Measurements from ENCODE around the gene CASP10. TPM values are rescaled to one million over a fixed set of nuclear protein-coding genes. Genes with fewer than 3 reads are reported as not detected.
A peak's percentile ranks its signal among the peaks of the same experiment; 100 is the strongest.

The CASP10 gene
- total RNA-seq, 2 experiments from 2014 or later, result 22.0 to 22.1 TPM

DNA sequence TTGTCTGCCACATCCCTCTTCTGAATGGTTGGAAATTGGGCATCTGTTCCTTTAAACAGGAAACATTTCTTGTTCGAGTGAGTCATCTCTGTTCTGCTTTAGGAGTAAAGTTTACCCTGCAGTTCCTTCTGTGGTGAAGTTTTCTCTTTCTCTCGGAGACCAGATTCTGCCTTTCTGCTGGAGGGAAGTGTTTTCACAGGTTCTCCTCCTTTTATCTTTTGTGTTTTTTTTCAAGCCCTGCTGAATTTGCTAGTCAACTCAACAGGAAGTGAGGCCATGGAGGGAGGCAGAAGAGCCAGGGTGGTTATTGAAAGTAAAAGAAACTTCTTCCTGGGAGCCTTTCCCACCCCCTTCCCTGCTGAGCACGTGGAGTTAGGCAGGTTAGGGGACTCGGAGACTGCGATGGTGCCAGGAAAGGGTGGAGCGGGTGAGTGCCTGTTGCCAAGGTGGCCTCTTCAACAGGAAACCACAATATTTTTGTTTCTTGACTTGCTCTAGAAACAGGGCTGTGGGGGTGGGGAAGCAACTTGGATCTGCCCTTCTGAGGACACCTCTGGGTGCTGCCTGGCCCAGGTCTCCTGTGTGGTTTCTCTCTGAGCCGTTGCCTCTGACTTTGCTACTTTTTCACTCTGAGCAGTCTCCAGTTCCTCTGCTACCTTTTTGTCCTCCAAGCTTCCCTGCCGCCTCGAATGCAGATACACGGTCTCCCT lies 75.2 kb downstream of the CASP10 start:
- intact Hi-C loops (cut with micrococcal nuclease), result loop anchor here (1.0 to 5.0 kb wide), 13 partner anchors 15 to 1119 kb away; partner anchors contain the start of genes BMPR2, NIF3L1 and PPIL3
- H3K4me3 Mint-ChIP-seq, result peak overlapping the region; percentile 78
- peak overlapping the region; percentile 97 for H3K27ac Mint-ChIP-seq
- peaks cover 71% of the 10 kb centered on the region for H3K4me1 Mint-ChIP-seq (ENCODE audit: low read depth)
- peak; percentile 98 for DNase-seq
- H3K27me3 Mint-ChIP-seq (ENCODE audit: low read depth), result no peaks in the 10 kb centered on the region
- peaks cover 16% of the 10 kb centered on the region for H3K36me3 Mint-ChIP-seq (ENCODE audit: low read depth)
- H3K9me3 Mint-ChIP-seq, result no peaks in the 10 kb centered on the region
- CTCF ChIA-PET, result interaction anchor here (8.5 kb wide), 1 partner anchor 25 kb away, joined by 68 read pairs; no protein-coding TSS in a partner anchor

GRCh38 chr2:201258666-201259615 lies 76.0 kb downstream of the CASP10 start:
- Mint-ChIP-seq H3K9me3 (no peaks in the 10 kb centered on the region), H3K4me1 (ENCODE audit: low read depth) (peaks cover 75% of the 10 kb centered on the region), H3K27ac (peak overlapping the region; percentile 97), H3K36me3 (ENCODE audit: low read depth) (peaks cover 14% of the 10 kb centered on the region), H3K27me3 (ENCODE audit: low read depth) (no peaks in the 10 kb centered on the region), H3K4me3 (peak overlapping the region; percentile 78)
- no peak for DNase-seq
- intact Hi-C loops (cut with micrococcal nuclease), result loop anchor here (1.0 to 5.0 kb wide), 12 partner anchors 14 to 1118 kb away; partner anchors contain the start of genes BMPR2, NIF3L1 and PPIL3
- CTCF ChIA-PET, result interaction anchor here (1.0 to 8.5 kb wide), 4 partner anchors 24 to 105 kb away, joined by 3 to 68 read pairs (median 6); no protein-coding TSS in a partner anchor

- Mint-ChIP-seq H3K27me3 (ENCODE audit: low read depth) (no peaks in the 10 kb centered on the region), H3K4me1 (ENCODE audit: low read depth) (peaks cover 75% of the 10 kb centered on the region), H3K27ac (peak within 1 kb of the TSS; percentile 98), H3K4me3 (peak within 1 kb of the TSS; percentile 94), H3K36me3 (ENCODE audit: low read depth) (peaks cover 11% of the 10 kb centered on the region), H3K9me3 (no peaks in the 10 kb centered on the region)
- peak; percentile 80 for DNase-seq
- CTCF ChIA-PET, result interaction anchor here (0.5 to 8.5 kb wide), 6 partner anchors 24 to 200 kb away, joined by 3 to 68 read pairs (median 8); partner anchors contain the start of gene CASP10
- intact Hi-C loops (cut with micrococcal nuclease), result loop anchor here (1.0 to 5.0 kb wide), 6 partner anchors 66 to 1382 kb away; partner anchors contain the start of genes NOP58 and TMEM237
Observed at GRCh38 chr2:201260302-201260800, 77.4 kb downstream of the CASP10 start, which contains the start of gene CASP8. CASP8 (plus strand) TSS chr2:201260536; CDS start chr2:201266487, 5,951 bp downstream.

DNA sequence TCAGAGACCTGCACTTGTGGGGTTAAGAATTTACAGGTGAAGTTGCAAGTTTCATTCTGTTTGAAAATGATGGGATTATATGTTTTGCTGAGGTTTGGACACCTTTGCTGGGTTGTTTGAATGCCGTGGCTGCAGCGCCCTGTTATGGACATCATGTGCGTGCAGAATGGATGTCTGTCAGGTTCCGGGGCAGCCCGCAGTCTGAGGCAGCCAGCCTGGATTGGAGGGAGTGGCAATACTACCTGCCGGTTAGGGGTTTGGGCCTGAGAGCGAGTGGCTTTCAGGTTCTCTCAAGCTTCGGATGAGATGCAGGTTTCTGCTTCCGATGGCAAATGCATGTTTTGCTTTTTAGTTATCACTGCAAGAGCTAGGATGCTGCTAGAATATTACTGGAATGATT lies 78.5 kb downstream of the CASP10 start:
- intact Hi-C loops (cut with micrococcal nuclease), result loop anchor here (2.0 to 5.0 kb wide), 4 partner anchors 171 to 1381 kb away; partner anchors contain the start of genes NOP58 and TMEM237
- DNase-seq, result peak; percentile 76
- peak overlapping the region; percentile 98 for H3K27ac Mint-ChIP-seq
- CTCF ChIA-PET, result interaction anchor here (0.6 to 8.5 kb wide), 8 partner anchors 10 to 160 kb away, joined by 3 to 68 read pairs (median 8); partner anchors contain the start of gene CASP10
- no peaks in the 10 kb centered on the region for H3K27me3 Mint-ChIP-seq (ENCODE audit: low read depth)
- H3K36me3 Mint-ChIP-seq (ENCODE audit: low read depth), result peaks cover 15% of the 10 kb centered on the region
- H3K9me3 Mint-ChIP-seq, result no peaks in the 10 kb centered on the region
- H3K4me1 Mint-ChIP-seq (ENCODE audit: low read depth), result peaks cover 79% of the 10 kb centered on the region
- H3K4me3 Mint-ChIP-seq, result peak overlapping the region; percentile 94

DNA sequence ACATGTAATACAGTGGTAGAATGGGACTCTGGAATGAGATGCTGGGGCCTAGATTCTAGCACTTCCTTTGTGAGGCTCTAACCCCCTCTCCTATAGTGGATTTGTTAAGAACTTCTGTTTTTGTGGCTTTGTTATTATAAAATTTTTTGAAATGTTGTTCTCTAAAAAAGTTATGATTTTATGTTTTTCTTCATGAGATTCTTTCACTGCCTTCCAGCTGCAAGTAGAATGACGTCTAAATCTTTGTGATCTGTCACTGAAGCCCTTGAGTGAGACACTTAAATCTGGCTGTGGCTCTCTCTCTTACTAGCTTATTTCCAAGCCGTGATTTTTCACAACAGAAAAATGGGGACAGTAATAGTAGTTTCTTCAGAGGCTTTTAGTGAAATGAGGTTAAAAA lies 79.0 kb downstream of the CASP10 start:
- intact Hi-C loops (cut with micrococcal nuclease), result loop anchor here (1.0 to 5.0 kb wide), 12 partner anchors 8 to 1380 kb away; partner anchors contain the start of genes ALS2, NOP58, STRADB and TMEM237
- H3K9me3 Mint-ChIP-seq, result no peaks in the 10 kb centered on the region

GRCh38 chr2:201262718-201263117 lies 79.8 kb downstream of the CASP10 start:
- no peaks in the 10 kb centered on the region for H3K9me3 Mint-ChIP-seq
- CTCF ChIA-PET, result interaction anchor here (0.9 to 8.5 kb wide), 8 partner anchors 9 to 136 kb away, joined by 3 to 68 read pairs (median 6); partner anchors contain the start of gene CASP10
- H3K4me3 Mint-ChIP-seq, result peak overlapping the region; percentile 60
- peaks cover 25% of the 10 kb centered on the region for H3K36me3 Mint-ChIP-seq (ENCODE audit: low read depth)
- H3K4me1 Mint-ChIP-seq (ENCODE audit: low read depth), result peaks cover 76% of the 10 kb centered on the region
- H3K27ac Mint-ChIP-seq, result peak overlapping the region; percentile 92
- DNase-seq, result peak; percentile 69
- H3K27me3 Mint-ChIP-seq (ENCODE audit: low read depth), result no peaks in the 10 kb centered on the region
- intact Hi-C loops (cut with micrococcal nuclease), result loop anchor here (1.0 to 5.0 kb wide), 13 partner anchors 8 to 1380 kb away; partner anchors contain the start of genes ALS2, STRADB, TMEM237 and TRAK2

More for the DNA sequence above, 79.0 kb downstream of the CASP10 start:
- Mint-ChIP-seq H3K4me1 (ENCODE audit: low read depth) (peaks cover 79% of the 10 kb centered on the region), H3K36me3 (ENCODE audit: low read depth) (peaks cover 19% of the 10 kb centered on the region), H3K27me3 (ENCODE audit: low read depth) (no peaks in the 10 kb centered on the region), H3K4me3 (peak overlapping the region; percentile 94), H3K27ac (peak overlapping the region; percentile 98)
- no peak for DNase-seq
- CTCF ChIA-PET, result interaction anchor here (0.6 to 8.5 kb wide), 10 partner anchors 8 to 161 kb away, joined by 3 to 68 read pairs (median 6); partner anchors contain the start of gene CASP10

DNA sequence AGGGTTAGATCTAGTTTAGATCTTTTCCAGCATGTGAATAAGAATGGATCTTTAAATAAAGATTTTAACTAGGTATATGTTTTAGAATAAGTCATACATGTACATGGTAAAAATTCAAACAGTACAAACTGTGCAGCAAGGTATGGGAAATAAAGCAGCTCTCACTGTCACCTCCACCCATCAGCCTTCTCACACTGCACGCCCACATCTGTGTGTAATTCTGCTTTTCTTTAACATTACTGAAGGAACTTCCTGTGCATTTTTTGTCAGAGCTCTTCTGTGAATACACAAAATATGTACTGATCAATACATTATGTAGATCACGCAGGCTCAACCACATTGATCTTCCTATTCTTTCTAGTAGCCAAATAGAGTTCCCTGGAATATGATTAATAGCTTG lies 80.8 kb downstream of the CASP10 start:
- Mint-ChIP-seq H3K27me3 (ENCODE audit: low read depth) (no peaks in the 10 kb centered on the region), H3K4me3 (peak overlapping the region; percentile 36), H3K36me3 (ENCODE audit: low read depth) (peaks cover 29% of the 10 kb centered on the region), H3K4me1 (ENCODE audit: low read depth) (peaks cover 70% of the 10 kb centered on the region), H3K9me3 (no peaks in the 10 kb centered on the region), H3K27ac (peak overlapping the region; percentile 42)
- CTCF ChIA-PET, result interaction anchor here (1.0 to 8.5 kb wide), 3 partner anchors 10 to 31 kb away, joined by 3 to 68 read pairs (median 5); no protein-coding TSS in a partner anchor
- intact Hi-C loops (cut with micrococcal nuclease), result loop anchor here (1.0 to 5.0 kb wide), 8 partner anchors 9 to 1379 kb away; partner anchors contain the start of genes ALS2 and TMEM237
- DNase-seq, result peak; percentile 52

DNA sequence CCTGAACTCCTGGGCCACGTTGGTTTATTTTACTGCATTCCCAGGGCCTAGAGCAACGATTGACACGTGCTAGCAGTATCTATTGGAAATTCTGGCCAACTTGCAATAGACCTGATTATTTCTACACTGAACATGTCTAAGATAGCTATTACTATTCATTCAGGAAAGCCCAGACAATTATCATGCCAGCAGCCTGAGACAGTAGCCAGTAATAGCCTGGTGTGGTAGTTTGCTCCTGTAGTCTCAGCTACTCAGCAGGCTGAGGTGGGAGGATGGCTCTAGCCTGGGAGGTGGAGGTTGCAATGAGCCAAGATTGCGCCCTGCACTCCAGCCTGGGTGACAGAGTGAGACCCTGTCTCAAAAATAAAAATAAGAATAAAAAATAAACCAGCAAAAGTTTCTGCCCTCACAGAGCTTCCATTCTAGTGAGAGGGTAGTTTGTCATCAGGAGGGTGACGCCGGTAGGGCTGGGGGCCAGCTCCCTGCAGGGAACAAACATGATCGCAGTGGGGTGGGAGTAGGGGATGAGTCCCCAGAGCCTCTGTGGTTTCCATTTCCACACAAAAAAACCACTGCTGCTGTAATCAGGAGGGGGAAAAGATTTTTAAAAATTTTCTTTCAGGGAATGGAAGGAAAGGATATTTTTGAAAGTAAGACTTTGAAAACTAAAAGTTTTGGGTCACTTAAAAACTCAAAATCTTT lies 81.7 kb downstream of the CASP10 start:
- no peaks in the 10 kb centered on the region for H3K27me3 Mint-ChIP-seq (ENCODE audit: low read depth)
- H3K9me3 Mint-ChIP-seq, result no peaks in the 10 kb centered on the region
- no peak overlapping the region for H3K4me3 Mint-ChIP-seq
- CTCF ChIA-PET, result interaction anchor here (0.8 to 8.5 kb wide), 6 partner anchors 11 to 101 kb away, joined by 3 to 68 read pairs (median 4); no protein-coding TSS in a partner anchor
- no peak overlapping the region for H3K27ac Mint-ChIP-seq
- peaks cover 68% of the 10 kb centered on the region for H3K4me1 Mint-ChIP-seq (ENCODE audit: low read depth)
- peaks cover 33% of the 10 kb centered on the region for H3K36me3 Mint-ChIP-seq (ENCODE audit: low read depth)
- intact Hi-C loops (cut with micrococcal nuclease), result loop anchor here (5.0 kb wide), 3 partner anchors 168 to 1378 kb away; partner anchors contain the start of gene TMEM237
- no peak for DNase-seq

DNA sequence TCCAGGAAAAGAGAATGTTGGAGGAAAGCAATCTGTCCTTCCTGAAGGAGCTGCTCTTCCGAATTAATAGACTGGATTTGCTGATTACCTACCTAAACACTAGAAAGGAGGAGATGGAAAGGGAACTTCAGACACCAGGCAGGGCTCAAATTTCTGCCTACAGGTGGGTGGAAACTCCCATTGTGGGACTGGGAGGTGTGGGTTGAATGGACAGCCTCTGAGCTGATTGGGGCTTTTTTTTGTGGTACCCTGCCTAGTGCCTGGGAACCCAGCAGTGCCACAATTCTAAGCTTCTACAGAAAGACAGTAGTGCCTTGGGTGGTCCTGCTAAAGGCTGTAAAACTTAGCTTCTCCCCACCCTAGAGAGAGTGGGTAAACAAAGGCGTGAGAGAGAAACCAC lies 83.7 kb downstream of the CASP10 start:
- peaks cover 34% of the 10 kb centered on the region for H3K36me3 Mint-ChIP-seq (ENCODE audit: low read depth)
- intact Hi-C loops (cut with micrococcal nuclease), result no loop called here
- no peak overlapping the region for H3K4me3 Mint-ChIP-seq
- no peak for DNase-seq
- CTCF ChIA-PET, result interaction anchor here (1.7 kb wide), 1 partner anchor 34 kb away, joined by 7 read pairs; no protein-coding TSS in a partner anchor
- no peak overlapping the region for H3K27ac Mint-ChIP-seq
- no peaks in the 10 kb centered on the region for H3K27me3 Mint-ChIP-seq (ENCODE audit: low read depth)
- no peaks in the 10 kb centered on the region for H3K9me3 Mint-ChIP-seq
- peaks cover 69% of the 10 kb centered on the region for H3K4me1 Mint-ChIP-seq (ENCODE audit: low read depth)

GRCh38 chr2:201267278-201268030 lies 84.5 kb downstream of the CASP10 start:
- no peak overlapping the region for H3K4me3 Mint-ChIP-seq
- DNase-seq, result no peak
- no peaks in the 10 kb centered on the region for H3K27me3 Mint-ChIP-seq (ENCODE audit: low read depth)
- intact Hi-C loops (cut with micrococcal nuclease), result no loop called here
- H3K4me1 Mint-ChIP-seq (ENCODE audit: low read depth), result peaks cover 72% of the 10 kb centered on the region
- no peaks in the 10 kb centered on the region for H3K9me3 Mint-ChIP-seq
- peaks cover 35% of the 10 kb centered on the region for H3K36me3 Mint-ChIP-seq (ENCODE audit: low read depth)
- CTCF ChIA-PET, result interaction anchor here (0.7 to 1.7 kb wide), 2 partner anchors 35 to 97 kb away, joined by 3 to 7 read pairs; no protein-coding TSS in a partner anchor
- no peak overlapping the region for H3K27ac Mint-ChIP-seq

All from activated naive CD4-positive, alpha-beta T cell treated with anti-CD3 and anti-CD28 coated beads for 36 hours (primary cell).